H9 (cell line): ENCODE results near the gene CFHR1. TPM values are rescaled to one million over a fixed set of nuclear protein-coding genes. Genes with fewer than 3 reads are reported as not detected.

Source experiments
- DNase-seq: peaks from one replicate; pipeline ENCODE4 v3.0.0-alpha.2; 2017
- H2AFZ ChIP-seq: one replicate; pipeline ENCODE4 v1.6.1; 2013; ENCODE audit warnings: mild to moderate bottlenecking, low read length, control low read depth, moderate library complexity
- H2AK5ac ChIP-seq: 2 replicates; pipeline ENCODE4 v1.6.1; 2013; ENCODE audit warnings: low read length, control low read depth, mixed read lengths; ENCODE audit not compliant: insufficient read length
- H2BK120ac ChIP-seq: one replicate; pipeline ENCODE4 v1.6.1; 2013; ENCODE audit warnings: low read depth, mild to moderate bottlenecking, low read length, control low read depth, inconsistent platforms; ENCODE audit not compliant: poor library complexity, severe bottlenecking
- H2BK12ac ChIP-seq: 2 replicates; pipeline ENCODE4 v1.6.1; 2013; ENCODE audit warnings: low read length, control low read depth, mixed read lengths, low read depth; ENCODE audit not compliant: insufficient read length
- H2BK15ac ChIP-seq: 2 replicates; pipeline ENCODE4 v1.6.1; 2013; ENCODE audit warnings: low read depth, low read length, control low read depth
- H2BK20ac ChIP-seq: one replicate; pipeline ENCODE4 v1.6.1; 2013; ENCODE audit warnings: low read depth, mild to moderate bottlenecking, low read length, control low read depth, inconsistent platforms; ENCODE audit not compliant: poor library complexity, severe bottlenecking
- H2BK5ac ChIP-seq: 2 replicates; pipeline ENCODE4 v1.6.1; 2013; ENCODE audit warnings: low read length, control low read depth, mixed read lengths; ENCODE audit not compliant: insufficient read length
- H3K14ac ChIP-seq: 2 replicates; pipeline ENCODE4 v1.6.1; 2013; ENCODE audit warnings: low read length, control low read depth; ENCODE audit not compliant: insufficient read depth
- H3K18ac ChIP-seq: 2 replicates; pipeline ENCODE4 v1.6.1; 2013; ENCODE audit warnings: low read depth, mild to moderate bottlenecking, mixed read lengths, low read length, control low read depth; ENCODE audit not compliant: insufficient read length
- H3K23ac ChIP-seq: 2 replicates; pipeline ENCODE4 v1.6.1; 2013; ENCODE audit warnings: low read length, control low read depth, mixed read lengths, low read depth; ENCODE audit not compliant: insufficient read length
- H3K23me2 ChIP-seq: 2 replicates; pipeline ENCODE4 v1.6.1; 2013; ENCODE audit warnings: low read depth, mild to moderate bottlenecking, mixed read lengths, low read length, control low read depth; ENCODE audit not compliant: insufficient read length, poor library complexity, severe bottlenecking
- H3K27ac ChIP-seq: 2 replicates; pipeline ENCODE4 v1.5.1; 2013; ENCODE audit warnings: low read length, control low read depth, mixed read lengths, low read depth; ENCODE audit not compliant: insufficient read length
- H3K27me3 ChIP-seq: 2 replicates; pipeline ENCODE4 v1.6.1; 2013; ENCODE audit warnings: low read length, control low read depth, inconsistent platforms; ENCODE audit not compliant: insufficient read depth
- H3K4ac ChIP-seq: 2 replicates; pipeline ENCODE4 v1.6.1; 2013; ENCODE audit warnings: low read depth, mild to moderate bottlenecking, control low read depth, inconsistent platforms, low read length, moderate library complexity
- H3K4me1 ChIP-seq: 2 replicates; pipeline ENCODE4 v1.6.1; 2013; ENCODE audit warnings: low read length, control low read depth, inconsistent platforms; ENCODE audit not compliant: insufficient read depth
- H3K4me2 ChIP-seq: 2 replicates; pipeline ENCODE4 v1.6.1; 2013; ENCODE audit warnings: low read length, control low read depth, mixed read lengths; ENCODE audit not compliant: insufficient read length, insufficient read depth
- H3K56ac ChIP-seq: 2 replicates; pipeline ENCODE4 v1.6.1; 2013; ENCODE audit warnings: low read depth, mild to moderate bottlenecking, mixed read lengths, low read length, control low read depth; ENCODE audit not compliant: insufficient read length
- H3K79me1 ChIP-seq: 2 replicates; pipeline ENCODE4 v1.6.1; 2013; ENCODE audit warnings: low read depth, mild to moderate bottlenecking, moderate library complexity, low read length, control low read depth, inconsistent platforms; ENCODE audit not compliant: insufficient read depth, poor library complexity, severe bottlenecking
- H3K79me2 ChIP-seq: 2 replicates; pipeline ENCODE4 v1.6.1; 2013; ENCODE audit warnings: low read length, control low read depth, inconsistent platforms; ENCODE audit not compliant: insufficient read depth
- H3K9ac ChIP-seq: 2 replicates; pipeline ENCODE4 v1.6.1; 2013; ENCODE audit warnings: low read length, control low read depth, mixed read lengths; ENCODE audit not compliant: insufficient read length; ENCODE audit errors: extremely low read depth
- H3K9me3 ChIP-seq: one replicate; pipeline ENCODE4 v1.6.1; 2013; ENCODE audit warnings: low read depth, low read length, inconsistent platforms; ENCODE audit not compliant: control insufficient read depth
- H3T11ph ChIP-seq: one replicate; pipeline ENCODE4 v1.6.1; 2013; ENCODE audit warnings: mild to moderate bottlenecking, low read length, control low read depth, inconsistent platforms
- H4K20me1 ChIP-seq: one replicate; pipeline ENCODE4 v1.6.1; 2013; ENCODE audit not compliant: control insufficient read depth, insufficient read length, insufficient read depth
- H4K5ac ChIP-seq: 2 replicates; pipeline ENCODE4 v1.6.1; 2013; ENCODE audit warnings: low read depth, mild to moderate bottlenecking, mixed read lengths, low read length, control low read depth; ENCODE audit not compliant: insufficient read length
- H4K8ac ChIP-seq: replicated peaks from 2 replicates; pipeline ENCODE4 v1.6.1; 2013; ENCODE audit warnings: low read length, control low read depth, mixed read lengths, low read depth; ENCODE audit not compliant: insufficient read length
- H4K91ac ChIP-seq: 2 replicates; pipeline ENCODE4 v1.6.1; 2013; ENCODE audit warnings: low read depth, mild to moderate bottlenecking, moderate library complexity, mixed read lengths, low read length, control low read depth; ENCODE audit not compliant: insufficient read length
- H3K27ac Mint-ChIP-seq, 3 experiments: 2 replicates in 2 of 3; 3 replicates in 1 of 3; pipeline ENCODE4 v1.8.0; 2020 to 2021; ENCODE audit warnings: mixed read lengths in 3 of 3, mild to moderate bottlenecking in 1 of 3, moderate library complexity in 1 of 3
- H3K27me3 Mint-ChIP-seq: 2 replicates; pipeline ENCODE4 v1.8.0; 2021; ENCODE audit warnings: low read depth, mild to moderate bottlenecking, moderate library complexity, mixed read lengths
- H3K36me3 Mint-ChIP-seq, 3 experiments: 2 replicates in 2 of 3; 3 replicates in 1 of 3; pipeline ENCODE4 v1.8.0; 2020 to 2021; ENCODE audit warnings: low read depth in 3 of 3, mixed read lengths in 3 of 3; ENCODE audit not compliant: insufficient read depth in 1 of 3
- H3K4me1 Mint-ChIP-seq, 2 experiments: 2 replicates each; pipeline ENCODE4 v1.8.0; 2020; ENCODE audit warnings: mixed read lengths in 2 of 2
- H3K4me3 Mint-ChIP-seq, 2 experiments: 2 replicates in 1 of 2; 3 replicates in 1 of 2; pipeline ENCODE4 v1.8.0; 2020 to 2021; ENCODE audit warnings: mild to moderate bottlenecking in 2 of 2, mixed read lengths in 2 of 2, moderate library complexity in 1 of 2
- H3K9me3 Mint-ChIP-seq, 2 experiments: 2 replicates in 1 of 2; 3 replicates in 1 of 2; pipeline ENCODE4 v1.8.0; 2020; ENCODE audit warnings: mild to moderate bottlenecking in 2 of 2, mixed read lengths in 2 of 2, moderate library complexity in 1 of 2
- CTCF ChIP-seq: fragments of 200-600 bp; sonication (generic); conservative IDR thresholded peaks from 3 replicates; pipeline ENCODE4 v1.8.0; 2021; ENCODE audit warnings: antibody characterized with exemption, mild to moderate bottlenecking
- WGBS: extraction: QIAGEN DNeasy Blood & Tissue Kit; methylation state at CpG from one replicate; pipeline ENCODE4 v1.1.7; 2013; ENCODE audit warnings: missing lambda C conversion rate, low lambda C conversion rate, mixed read lengths; ENCODE audit not compliant: insufficient read length; ENCODE audit errors: extremely low coverage; 5-methylcytosine and 5-hydroxymethylcytosine counted together
- total RNA-seq: library from RNA; stranded (reverse); gene quantifications from 2 replicates; pipeline ENCODE4 v1.2.1, GENCODE V29; 2021

The CFHR1 gene
- total RNA-seq, 1 experiment from 2014 or later: not detected

GRCh38 chr1:196858811-196859210 lies 39.3 kb downstream of the CFHR1 start:
- Histone ChIP-seq H3K4me1 (no peaks in the 10 kb centered on the region), H3K9me3 (no peaks in the 10 kb centered on the region), H2BK15ac (no peak overlapping the region), H4K20me1 (no peaks in the 10 kb centered on the region), H4K91ac (no peak overlapping the region), H3K79me2 (no peaks in the 10 kb centered on the region), H3K23ac (no peak overlapping the region), H3K18ac (no peak overlapping the region), H3K79me1 (no peaks in the 10 kb centered on the region), H2AK5ac (no peak overlapping the region), H4K5ac (no peak overlapping the region), H3K14ac (no peak overlapping the region), H2AFZ (no peak overlapping the region), H3K9ac (no peak overlapping the region), H3T11ph (no peak overlapping the region), H3K4me2 (no peak overlapping the region), H2BK20ac (no peak overlapping the region), H3K27me3 (no peaks in the 10 kb centered on the region), H3K4ac (no peak overlapping the region), H3K56ac (no peak overlapping the region), H2BK12ac (no peak overlapping the region), H4K8ac (no peak overlapping the region), H2BK5ac (no peak overlapping the region), H3K27ac (no peak overlapping the region), H2BK120ac (no peak overlapping the region), H3K23me2 (no peaks in the 10 kb centered on the region)
- H3K36me3 Mint-ChIP-seq: 0 out of 7 replicates have a peak, but pooled peaks cover 0 to 2% (median 0%) of the 10 kb centered on the region in 3 experiments
- H3K9me3 Mint-ChIP-seq: no peaks in the 10 kb centered on the region
- H3K4me1 Mint-ChIP-seq: no peaks in the 10 kb centered on the region
- DNase-seq: no peak
- H3K27ac Mint-ChIP-seq: peak overlapping the region in 1 of 3 experiments; percentile 15; a peak in 1 of 7 replicates
- no CpG with 5 or more reads among the region's 3 CpGs for WGBS
- TF ChIP-seq CTCF: no peak
- H3K4me3 Mint-ChIP-seq: no peak overlapping the region
- no peaks in the 10 kb centered on the region; the same call in 1 of the 2 replicates for H3K27me3 Mint-ChIP-seq
